ENCODE measurements around the gene CCDC197. TPM values are rescaled to one million over a fixed set of nuclear protein-coding genes. Genes with fewer than 3 reads are reported as not detected.

The CCDC197 gene
- total RNA-seq, 2 donors from 2014 or later: not detected

- Mint-ChIP-seq H3K27me3 (ENCODE audit: insufficient read depth) (no peaks in the 10 kb centered on the region), H3K27ac (no peak overlapping the region), H3K9me3 (no peaks in the 10 kb centered on the region), H3K4me3 (no peak overlapping the region), H3K36me3 (ENCODE audit: low read depth) (no peaks in the 10 kb centered on the region), H3K4me1 (peaks cover 16% of the 10 kb centered on the region)
- H3K9me3 ChIP-seq (ENCODE audit: control insufficient read depth, low read length): no peaks in the 10 kb centered on the region
- no peaks in the 10 kb centered on the region for H3K27me3 ChIP-seq (ENCODE audit: control insufficient read depth, insufficient read depth, low read length, poor library complexity, severe bottlenecking)
- H3K36me3 ChIP-seq (ENCODE audit: control insufficient read depth, insufficient read depth, low read length): no peaks in the 10 kb centered on the region
- H3K4me3 ChIP-seq (ENCODE audit: low read length): no peak overlapping the region
- peaks cover 11% of the 10 kb centered on the region for H3K4me1 ChIP-seq (ENCODE audit: control insufficient read depth, insufficient read depth, low read length)
- WGBS, 2 experiments (ENCODE audit: insufficient coverage in 1 of 2, insufficient read length in 1 of 2): 60 to 75% methylated on average over 1 to 7 of the region's 7 CpGs
- peak; percentile 76 for TF ChIP-seq CTCF (conservative IDR thresholded peaks at IDR 0.05)
- H3K9ac ChIP-seq (ENCODE audit: extremely low read depth, low read length, poor library complexity, severe bottlenecking): no peak overlapping the region
- no peak overlapping the region for H3K27ac ChIP-seq (ENCODE audit: low read depth, low read length)
- DNase-seq: peak; percentile 88
Measured at GRCh38 chr14:93984987-93985410, 12.1 kb upstream of the CCDC197 start.

GRCh38 chr14:93986955-93987354 lies 10.1 kb upstream of the CCDC197 start:
- H3K4me3 Mint-ChIP-seq: no peak overlapping the region
- H3K36me3 Mint-ChIP-seq (ENCODE audit: low read depth): no peaks in the 10 kb centered on the region
- H3K9me3 Mint-ChIP-seq: no peaks in the 10 kb centered on the region
- no peaks in the 10 kb centered on the region for H3K36me3 ChIP-seq (ENCODE audit: control insufficient read depth, insufficient read depth, low read length)
- H3K27ac ChIP-seq (ENCODE audit: low read depth, low read length): no peak overlapping the region
- H3K27me3 Mint-ChIP-seq (ENCODE audit: insufficient read depth): peaks cover 8% of the 10 kb centered on the region
- TF ChIP-seq CTCF (conservative IDR thresholded peaks at IDR 0.05): no peak
- H3K4me1 ChIP-seq (ENCODE audit: control insufficient read depth, insufficient read depth, low read length): peaks cover 11% of the 10 kb centered on the region
- H3K4me3 ChIP-seq (ENCODE audit: low read length): no peak overlapping the region
- H3K9me3 ChIP-seq (ENCODE audit: control insufficient read depth, low read length): no peaks in the 10 kb centered on the region
- peaks cover 18% of the 10 kb centered on the region for H3K4me1 Mint-ChIP-seq
- H3K27ac Mint-ChIP-seq: no peak overlapping the region
- H3K27me3 ChIP-seq (ENCODE audit: control insufficient read depth, insufficient read depth, low read length, poor library complexity, severe bottlenecking): peaks cover 11% of the 10 kb centered on the region
- no peak for DNase-seq
- H3K9ac ChIP-seq (ENCODE audit: extremely low read depth, low read length, poor library complexity, severe bottlenecking): no peak overlapping the region
- WGBS, 2 experiments (ENCODE audit: insufficient coverage in 1 of 2, insufficient read length in 1 of 2): 75 to 89% methylated on average over 9 of the region's 9 CpGs

- Histone ChIP-seq H3K27me3 (ENCODE audit: control insufficient read depth, insufficient read depth, low read length, poor library complexity, severe bottlenecking) (peaks cover 14% of the 10 kb centered on the region), H3K4me3 (ENCODE audit: low read length) (no peak overlapping the region), H3K36me3 (ENCODE audit: control insufficient read depth, insufficient read depth, low read length) (no peaks in the 10 kb centered on the region), H3K4me1 (ENCODE audit: control insufficient read depth, insufficient read depth, low read length) (peaks cover 11% of the 10 kb centered on the region), H3K9ac (ENCODE audit: extremely low read depth, low read length, poor library complexity, severe bottlenecking) (no peak overlapping the region), H3K9me3 (ENCODE audit: control insufficient read depth, low read length) (no peaks in the 10 kb centered on the region), H3K27ac (ENCODE audit: low read depth, low read length) (no peak overlapping the region)
- H3K4me3 Mint-ChIP-seq: no peak overlapping the region
- no peak for DNase-seq
- WGBS, 2 experiments (ENCODE audit: insufficient coverage in 1 of 2, insufficient read length in 1 of 2): 88 to 91% methylated on average over 11 to 12 of the region's 12 CpGs
- H3K27me3 Mint-ChIP-seq (ENCODE audit: insufficient read depth): peaks cover 9% of the 10 kb centered on the region
- H3K9me3 Mint-ChIP-seq: no peaks in the 10 kb centered on the region
- no peaks in the 10 kb centered on the region for H3K36me3 Mint-ChIP-seq (ENCODE audit: low read depth)
- peaks cover 14% of the 10 kb centered on the region for H3K4me1 Mint-ChIP-seq
- no peak overlapping the region for H3K27ac Mint-ChIP-seq
- TF ChIP-seq CTCF (conservative IDR thresholded peaks at IDR 0.05): no peak
Measured at GRCh38 chr14:93987376-93987775, 9.7 kb upstream of the CCDC197 start.
